Astrocyte (in vitro differentiated cells and primary cell): ENCODE results near the gene PFKFB2. TPM values are rescaled to one million over a fixed set of nuclear protein-coding genes. Genes with fewer than 3 reads are reported as not detected.

ENCODE experiments used
- DNase-seq: peaks from one replicate; pipeline ENCODE4 v3.0.0-alpha.2; 2010; ENCODE audit warnings: low read depth
- FAIRE-seq: peaks from 2 replicates; lab custom pipeline; 2011; peaks lifted over from hg19 to GRCh38; lab: Jason Lieb, UNC
- H2AFZ ChIP-seq: 2 replicates; pipeline ENCODE4 v1.6.0; 2012; ENCODE audit warnings: low read depth, low read length, inconsistent platforms
- H3K27ac ChIP-seq: 2 replicates; pipeline ENCODE4 v1.5.1; 2011; ENCODE audit warnings: low read depth, low read length, inconsistent platforms
- H3K27me3 ChIP-seq: 2 replicates; pipeline ENCODE4 v1.6.0; 2011; ENCODE audit warnings: low read length, inconsistent platforms; ENCODE audit not compliant: insufficient read depth
- H3K36me3 ChIP-seq: 2 replicates; pipeline ENCODE4 v1.5.1; 2011; ENCODE audit warnings: low read length, inconsistent platforms; ENCODE audit not compliant: insufficient read depth
- H3K4me1 ChIP-seq: 2 replicates; pipeline ENCODE4 v1.5.1; 2011; ENCODE audit warnings: low read length, inconsistent platforms; ENCODE audit not compliant: insufficient read depth
- H3K4me2 ChIP-seq: 2 replicates; pipeline ENCODE4 v1.6.0; 2012; ENCODE audit warnings: low read length, inconsistent platforms
- H3K4me3 ChIP-seq: 2 replicates; pipeline ENCODE4 v1.5.1; 2011; ENCODE audit warnings: low read depth, mild to moderate bottlenecking, low read length, inconsistent platforms; ENCODE audit not compliant: insufficient read depth
- H3K79me2 ChIP-seq: 2 replicates; pipeline ENCODE4 v1.6.0; 2012; ENCODE audit warnings: mild to moderate bottlenecking, low read length, inconsistent platforms; ENCODE audit not compliant: insufficient read depth
- H3K9ac ChIP-seq: 2 replicates; pipeline ENCODE4 v1.6.0; 2012; ENCODE audit warnings: mild to moderate bottlenecking, low read length, inconsistent platforms
- H3K9me3 ChIP-seq: 2 replicates; pipeline ENCODE4 v1.5.1; 2012; ENCODE audit warnings: low read depth, mild to moderate bottlenecking, low read length, inconsistent platforms; ENCODE audit not compliant: insufficient read depth
- H4K20me1 ChIP-seq: 2 replicates; pipeline ENCODE4 v1.6.0; 2012; ENCODE audit warnings: low read length, inconsistent platforms; ENCODE audit not compliant: insufficient read depth
- H3K27ac Mint-ChIP-seq: one replicate; pipeline ENCODE4 v1.8.0; 2021; ENCODE audit warnings: mild to moderate bottlenecking, mixed read lengths; ENCODE audit not compliant: unreplicated experiment
- H3K27me3 Mint-ChIP-seq: one replicate; pipeline ENCODE4 v1.8.0; 2021; ENCODE audit warnings: low read depth, mixed read lengths; ENCODE audit not compliant: unreplicated experiment
- H3K36me3 Mint-ChIP-seq: one replicate; pipeline ENCODE4 v1.8.0; 2021; ENCODE audit warnings: low read depth, mixed read lengths; ENCODE audit not compliant: unreplicated experiment
- H3K4me1 Mint-ChIP-seq: one replicate; pipeline ENCODE4 v1.8.0; 2021; ENCODE audit warnings: low read depth, mixed read lengths; ENCODE audit not compliant: unreplicated experiment
- H3K4me3 Mint-ChIP-seq: one replicate; pipeline ENCODE4 v1.8.0; 2021; ENCODE audit warnings: mild to moderate bottlenecking, moderate library complexity, mixed read lengths; ENCODE audit not compliant: unreplicated experiment
- H3K9me3 Mint-ChIP-seq: one replicate; pipeline ENCODE4 v1.8.0; 2021; ENCODE audit warnings: mild to moderate bottlenecking, mixed read lengths; ENCODE audit not compliant: unreplicated experiment
- CTCF ChIP-seq: IDR thresholded peaks from 2 replicates; pipeline ENCODE4 v1.5.1; 2011; ENCODE audit warnings: low read depth, mild to moderate bottlenecking, inconsistent platforms, low read length, moderate library complexity; ENCODE audit not compliant: insufficient read depth
- EZH2 ChIP-seq: IDR thresholded peaks from 2 replicates; pipeline ENCODE4 v1.6.1; 2012; ENCODE audit warnings: mild to moderate bottlenecking, low read length, inconsistent platforms; ENCODE audit not compliant: insufficient read depth
- total RNA-seq: library from RNA; stranded (reverse); gene quantifications from 2 replicates; pipeline ENCODE4 v1.2.1, GENCODE V29; 2021

Gene PFKFB2
- total RNA-seq, 1 donor from 2014 or later: 6.2 TPM

GRCh38 chr1:207025146-207025880 is 27.8 kb upstream of the PFKFB2 start:
- Histone ChIP-seq H3K4me2 (peak overlapping the region; percentile 46), H3K4me1 (peaks cover 53% of the 10 kb centered on the region), H3K79me2 (no peaks in the 10 kb centered on the region), H3K27ac (peak overlapping the region; percentile 39), H3K4me3 (no peak overlapping the region), H3K27me3 (no peaks in the 10 kb centered on the region), H3K9ac (no peak overlapping the region), H4K20me1 (no peaks in the 10 kb centered on the region), H3K9me3 (no peaks in the 10 kb centered on the region), H3K36me3 (no peaks in the 10 kb centered on the region), H2AFZ (no peak overlapping the region)
- H3K27me3 Mint-ChIP-seq: no peaks in the 10 kb centered on the region
- H3K4me1 Mint-ChIP-seq: peaks cover 44% of the 10 kb centered on the region
- peak overlapping the region; percentile 81 for H3K27ac Mint-ChIP-seq
- H3K4me3 Mint-ChIP-seq: peak overlapping the region; percentile 69
- H3K9me3 Mint-ChIP-seq: no peaks in the 10 kb centered on the region
- no peak for FAIRE-seq
- no peak for TF ChIP-seq CTCF
- TF ChIP-seq EZH2: no peak
- no peaks in the 10 kb centered on the region for H3K36me3 Mint-ChIP-seq
- peak; percentile 73 for DNase-seq

- TF ChIP-seq EZH2 (no peak), CTCF (no peak)
- Mint-ChIP-seq H3K4me3 (no peak overlapping the region), H3K9me3 (no peaks in the 10 kb centered on the region), H3K4me1 (peaks cover 38% of the 10 kb centered on the region), H3K36me3 (no peaks in the 10 kb centered on the region), H3K27me3 (no peaks in the 10 kb centered on the region), H3K27ac (peak overlapping the region; percentile 83)
- H3K9ac ChIP-seq: no peak overlapping the region
- FAIRE-seq (no peak), DNase-seq (peak; percentile 36)
- no peaks in the 10 kb centered on the region for H3K9me3 ChIP-seq
- peaks cover 45% of the 10 kb centered on the region for H3K4me1 ChIP-seq
- H3K27me3 ChIP-seq: no peaks in the 10 kb centered on the region
- no peak overlapping the region for H3K4me3 ChIP-seq
- no peak overlapping the region for H2AFZ ChIP-seq
- no peaks in the 10 kb centered on the region for H4K20me1 ChIP-seq
- no peaks in the 10 kb centered on the region for H3K36me3 ChIP-seq
- peak overlapping the region; percentile 39 for H3K27ac ChIP-seq
- peak overlapping the region; percentile 46 for H3K4me2 ChIP-seq
- no peaks in the 10 kb centered on the region for H3K79me2 ChIP-seq
Measured at GRCh38 chr1:207026104-207026534, 27.0 kb upstream of the PFKFB2 start.

GRCh38 chr1:207027206-207027777 is 25.8 kb upstream of the PFKFB2 start:
- no peak overlapping the region for H3K9ac ChIP-seq
- H3K27me3 Mint-ChIP-seq: no peaks in the 10 kb centered on the region
- no peaks in the 10 kb centered on the region for H3K79me2 ChIP-seq
- FAIRE-seq: no peak
- peaks cover 35% of the 10 kb centered on the region for H3K4me1 ChIP-seq
- H3K36me3 Mint-ChIP-seq: no peaks in the 10 kb centered on the region
- no peaks in the 10 kb centered on the region for H3K27me3 ChIP-seq
- no peak overlapping the region for H2AFZ ChIP-seq
- H4K20me1 ChIP-seq: no peaks in the 10 kb centered on the region
- H3K4me3 ChIP-seq: no peak overlapping the region
- DNase-seq: peak; percentile 64
- TF ChIP-seq CTCF (no peak), EZH2 (no peak)
- H3K9me3 Mint-ChIP-seq: no peaks in the 10 kb centered on the region
- no peaks in the 10 kb centered on the region for H3K36me3 ChIP-seq
- no peaks in the 10 kb centered on the region for H3K9me3 ChIP-seq
- peaks cover 33% of the 10 kb centered on the region for H3K4me1 Mint-ChIP-seq
- peak overlapping the region; percentile 93 for H3K27ac Mint-ChIP-seq
- H3K4me3 Mint-ChIP-seq: peak overlapping the region; percentile 21
- no peak overlapping the region for H3K27ac ChIP-seq
- H3K4me2 ChIP-seq: peak overlapping the region; percentile 46
